Activated T-cell treated with anti-CD3 and anti-CD28 coated beads for 1 hour (primary cell): ENCODE results near the gene RAB6C.
"Not testable (repeated sequence)": the region's sequence is repeated elsewhere in the genome, so short reads cannot be mapped to it uniquely, and the experiment has no call there.

ENCODE experiments used
- DNase-seq: peaks from one replicate; pipeline ENCODE4 v3.0.0-alpha.2; 2020; ENCODE audit warnings: low read depth

RAB6C gene

DNA sequence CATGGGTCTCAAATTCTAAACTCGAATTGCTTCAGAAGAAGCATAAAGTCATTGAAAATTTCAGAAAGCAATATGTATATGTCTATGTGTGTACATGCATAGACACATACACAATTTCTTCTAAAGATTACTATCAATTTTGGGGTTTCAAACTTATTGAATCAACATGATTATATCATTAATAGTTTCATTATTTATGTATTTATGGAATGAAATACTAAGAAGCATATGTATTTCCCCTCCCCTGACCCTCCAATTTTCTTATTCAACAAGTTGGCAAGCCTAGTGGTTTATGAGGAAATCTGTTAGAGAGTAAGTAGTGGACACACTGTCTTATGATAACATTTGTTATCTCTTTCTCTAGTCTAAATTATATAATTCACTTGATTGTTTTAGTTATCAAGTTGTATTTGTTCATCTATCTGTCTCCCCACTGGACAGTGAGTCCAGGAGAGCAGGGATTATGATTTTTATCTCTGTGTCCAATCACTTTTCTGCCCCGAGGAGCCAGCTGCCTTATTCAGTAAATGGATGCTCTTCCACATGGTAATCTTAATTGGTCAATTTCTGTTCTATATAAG is 17.3 kb downstream of the RAB6C start:
- not testable (repeated sequence) for DNase-seq

DNA sequence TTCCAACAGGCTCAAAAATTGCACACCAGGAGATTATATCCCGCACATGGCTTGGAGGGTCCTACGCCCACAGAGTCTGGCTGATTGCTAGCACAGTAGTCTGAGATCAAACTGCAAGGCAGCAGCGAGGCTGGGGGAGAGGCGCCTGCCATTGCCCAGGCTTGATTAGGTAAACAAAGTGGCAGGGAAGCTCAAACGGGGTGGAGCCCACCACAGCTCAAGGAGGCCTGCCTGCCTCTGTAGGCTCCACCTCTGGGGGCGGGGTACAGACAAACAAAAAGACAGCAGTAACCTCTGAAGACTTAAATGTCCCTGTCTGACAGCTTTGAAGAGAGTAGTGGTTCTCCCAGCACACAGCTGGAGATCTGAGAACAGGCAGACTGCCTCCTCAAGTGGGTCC is 19.3 kb downstream of the RAB6C start:
- DNase-seq: not testable (repeated sequence)

DNA sequence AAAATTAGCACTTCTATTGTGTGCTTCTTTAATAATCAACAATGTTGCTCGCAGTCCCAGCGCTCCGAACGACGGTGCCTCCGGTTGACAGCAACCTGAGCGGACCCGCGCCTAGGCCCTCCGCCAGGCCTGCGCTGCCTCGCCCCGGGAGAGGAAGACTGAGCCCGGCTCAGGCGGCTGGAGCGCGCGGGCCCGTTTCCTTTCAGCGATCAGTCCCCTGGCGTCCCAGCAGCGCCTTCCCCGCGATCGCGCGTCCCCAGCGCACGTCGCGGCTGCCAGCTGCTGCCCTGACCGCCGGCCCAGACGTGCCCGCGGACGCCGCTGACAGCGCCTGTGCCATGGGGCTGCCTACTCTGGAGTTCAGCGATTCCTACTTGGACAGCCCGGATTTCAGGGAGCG is 26.4 kb downstream of the RAB6C start:
- DNase-seq: not testable (repeated sequence)

DNA sequence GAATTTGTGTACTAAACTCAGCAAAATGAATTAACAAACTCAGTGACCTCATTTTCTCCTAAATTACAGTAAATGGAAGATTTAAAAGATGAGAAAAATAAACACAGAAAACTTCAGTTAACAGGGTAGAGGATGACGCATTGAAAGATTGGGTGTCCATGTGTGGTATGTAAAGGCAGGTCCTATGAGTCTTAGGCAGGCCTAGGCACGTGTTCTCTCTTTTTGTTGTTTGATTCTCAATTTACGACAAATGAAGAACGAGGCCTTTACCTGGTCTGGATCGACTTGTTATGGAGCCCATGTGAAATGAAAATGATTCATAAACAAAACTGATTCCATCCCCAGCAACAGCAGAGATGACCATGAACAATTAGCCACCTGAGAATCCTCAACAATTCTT is 37.2 kb downstream of the RAB6C start:
- DNase-seq: not testable (repeated sequence)

DNA sequence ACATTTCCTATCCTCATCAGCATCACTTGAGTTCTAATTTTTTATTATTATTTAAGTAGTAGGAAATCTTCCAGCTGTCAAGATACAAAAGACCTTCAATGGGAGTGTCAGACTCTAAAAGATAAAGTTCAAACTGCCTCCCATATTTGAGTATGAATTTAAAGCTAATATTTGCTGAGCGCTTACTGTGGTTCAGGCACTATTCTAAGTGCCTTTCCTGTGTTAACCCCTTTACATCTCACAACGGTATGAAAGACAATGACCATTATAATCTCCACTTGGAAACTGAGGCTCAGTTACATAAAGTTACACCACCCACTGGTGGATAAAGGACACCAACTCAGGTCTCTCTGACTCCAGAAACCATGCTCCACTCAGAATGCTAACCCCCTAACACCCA is 39.9 kb downstream of the RAB6C start:
- no peak for DNase-seq

DNA sequence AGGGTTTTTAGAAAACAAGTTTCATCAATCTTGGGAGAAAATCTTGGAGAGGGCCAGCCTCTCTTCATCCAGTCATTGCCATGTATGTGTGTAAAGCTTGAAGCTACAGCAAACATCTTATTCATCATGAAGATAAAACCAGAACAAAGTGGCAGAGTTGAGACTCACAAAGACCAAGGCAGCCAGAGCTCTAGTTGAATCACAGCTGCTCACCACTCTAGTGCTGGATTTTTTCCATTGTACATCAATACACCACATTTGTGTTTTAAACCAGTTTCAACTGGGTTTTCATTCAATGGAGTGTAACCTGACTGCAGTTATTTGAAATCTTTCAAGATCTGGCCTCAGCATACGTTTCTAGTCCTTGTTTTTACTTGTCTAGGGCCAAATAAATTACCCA is 40.6 kb downstream of the RAB6C start:
- DNase-seq: not testable (repeated sequence)

DNA sequence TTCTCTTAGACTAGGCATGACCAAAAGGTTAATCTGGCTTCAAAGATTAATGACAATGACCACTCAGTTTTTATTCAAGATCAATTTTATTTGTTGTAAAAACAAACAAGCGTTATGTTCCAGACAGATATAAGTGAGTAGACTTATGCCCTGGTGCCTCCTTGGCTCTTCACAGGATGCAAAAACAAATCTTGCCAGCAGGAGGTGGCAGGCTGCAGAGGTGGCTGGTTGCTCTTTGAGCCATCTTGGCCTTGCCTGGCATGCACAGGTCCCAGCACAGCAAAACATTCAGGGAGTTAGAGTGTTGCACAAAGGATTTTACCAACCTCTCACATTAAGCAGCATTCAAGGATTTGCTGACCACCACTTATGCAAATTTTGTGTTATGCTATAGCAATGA is 46.5 kb downstream of the RAB6C start:
- not testable (repeated sequence) for DNase-seq
